WTC11 (cell line): ENCODE data around the gene RELL1. TPM values are rescaled to one million over a fixed set of nuclear protein-coding genes. Genes with fewer than 3 reads are reported as not detected.

Experiments
- ATAC-seq: fragments of 200-7000 bp; cut with Tn5 transposase; 2 replicates; pipeline ENCODE4 v1.10.0; 2021; ENCODE audit warnings: mild to moderate bottlenecking, moderate library complexity
- CTCF ChIA-PET: fragments of 300-600 bp; sonication (Branson Sonifier 250); formaldehyde crosslinking; loops from one replicate; lab custom pipeline; 2021; ENCODE audit warnings: antibody characterized with exemption; lab: Charles Lee
- POLR2A ChIA-PET: fragments of 350-600 bp; sonication (Branson Sonifier 250); formaldehyde crosslinking; loops from one replicate; lab custom pipeline; 2021; ENCODE audit warnings: antibody characterized with exemption; lab: Charles Lee
- DNase-seq: peaks from one replicate; pipeline ENCODE4 v3.0.0; 2021; ENCODE audit warnings: low spot score
- H3K27ac Mint-ChIP-seq: 2 replicates; pipeline ENCODE4 v1.8.0; 2021; ENCODE audit warnings: mixed read lengths
- H3K27me3 Mint-ChIP-seq: 2 replicates; pipeline ENCODE4 v1.8.0; 2021; ENCODE audit warnings: low read depth, mild to moderate bottlenecking, moderate library complexity, mixed read lengths
- H3K36me3 Mint-ChIP-seq: 2 replicates; pipeline ENCODE4 v1.8.0; 2021; ENCODE audit warnings: mixed read lengths
- H3K4me1 Mint-ChIP-seq: 2 replicates; pipeline ENCODE4 v1.8.0; 2022; ENCODE audit warnings: mixed read lengths
- H3K4me3 Mint-ChIP-seq: 2 replicates; pipeline ENCODE4 v1.8.0; 2021; ENCODE audit warnings: mild to moderate bottlenecking, moderate library complexity, mixed read lengths
- H3K9me3 Mint-ChIP-seq: 2 replicates; pipeline ENCODE4 v1.8.0; 2021; ENCODE audit warnings: mixed read lengths
- ATF3 ChIP-seq: sonication (generic); formaldehyde crosslinking; conservative IDR thresholded peaks from 2 replicates; pipeline ENCODE4 v1.8.1; 2022; ENCODE audit warnings: mild to moderate bottlenecking, missing genetic modification reagents
- CBFB ChIP-seq: sonication (generic); formaldehyde crosslinking; IDR thresholded peaks from 2 replicates; pipeline ENCODE4 v1.8.1; 2022; ENCODE audit warnings: mild to moderate bottlenecking, low read depth, missing genetic modification reagents
- CREB1 ChIP-seq: sonication (generic); formaldehyde crosslinking; IDR thresholded peaks from 2 replicates; pipeline ENCODE4 v1.8.0; 2023; ENCODE audit warnings: mild to moderate bottlenecking, missing genetic modification reagents
- ETV6 ChIP-seq: sonication (generic); formaldehyde crosslinking; IDR thresholded peaks from 2 replicates; pipeline ENCODE4 v1.8.1; 2022; ENCODE audit warnings: mild to moderate bottlenecking, missing genetic modification reagents
- FOXP1 ChIP-seq: sonication (generic); formaldehyde crosslinking; IDR thresholded peaks from 2 replicates; pipeline ENCODE4 v1.8.0; 2022; ENCODE audit warnings: missing genetic modification reagents, mild to moderate bottlenecking, moderate library complexity, borderline replicate concordance
- FOXP4 ChIP-seq: sonication (generic); formaldehyde crosslinking; IDR thresholded peaks from 2 replicates; pipeline ENCODE4 v1.8.0; 2022; ENCODE audit warnings: mild to moderate bottlenecking, missing genetic modification reagents
- MLX ChIP-seq: sonication (generic); formaldehyde crosslinking; IDR thresholded peaks from 2 replicates; pipeline ENCODE4 v1.8.1; 2023; ENCODE audit warnings: mild to moderate bottlenecking, missing genetic modification reagents, moderate library complexity
- NFYB ChIP-seq: sonication (generic); formaldehyde crosslinking; conservative IDR thresholded peaks from 2 replicates; pipeline ENCODE4 v1.8.0; 2022; ENCODE audit warnings: low read depth, missing genetic modification reagents
- PRRX2 ChIP-seq: fragments of 250-450 bp; sonication (Bioruptor Pico); IDR thresholded peaks from 2 replicates; pipeline ENCODE4 v1.8.0; 2021; ENCODE audit warnings: mild to moderate bottlenecking
- RELA ChIP-seq: sonication (generic); formaldehyde crosslinking; IDR thresholded peaks from 2 replicates; pipeline ENCODE4 v1.8.1; 2022; ENCODE audit warnings: missing genetic modification reagents, mild to moderate bottlenecking, borderline replicate concordance
- SMAD4 ChIP-seq: sonication (generic); formaldehyde crosslinking; IDR thresholded peaks from 2 replicates; pipeline ENCODE4 v1.8.0; 2022; ENCODE audit warnings: mild to moderate bottlenecking, missing genetic modification reagents
- TCF7 ChIP-seq: sonication (generic); formaldehyde crosslinking; IDR thresholded peaks from 2 replicates; pipeline ENCODE4 v1.8.0; 2022; ENCODE audit warnings: mild to moderate bottlenecking, low read depth, missing genetic modification reagents, moderate library complexity
- TP53 ChIP-seq: sonication (generic); formaldehyde crosslinking; IDR thresholded peaks from 2 replicates; pipeline ENCODE4 v1.8.1; 2023; ENCODE audit warnings: mild to moderate bottlenecking, missing genetic modification reagents
- USF2 ChIP-seq: sonication (generic); formaldehyde crosslinking; IDR thresholded peaks from 2 replicates; pipeline ENCODE4 v1.8.1; 2023; ENCODE audit warnings: mild to moderate bottlenecking, missing genetic modification reagents, moderate library complexity
- ZBTB43 ChIP-seq: sonication (generic); formaldehyde crosslinking; IDR thresholded peaks from 2 replicates; pipeline ENCODE4 v1.8.1; 2023; ENCODE audit warnings: mild to moderate bottlenecking, missing genetic modification reagents
- ZNF121 ChIP-seq: sonication (generic); formaldehyde crosslinking; IDR thresholded peaks from 2 replicates; pipeline ENCODE4 v1.8.0; 2023; ENCODE audit warnings: missing genetic modification reagents
- ZNF219 ChIP-seq: sonication (generic); formaldehyde crosslinking; IDR thresholded peaks from 2 replicates; pipeline ENCODE4 v1.8.0; 2023; ENCODE audit warnings: missing genetic modification reagents, mild to moderate bottlenecking, borderline replicate concordance
- total RNA-seq: library from RNA; stranded (reverse); gene quantifications from 3 replicates; pipeline ENCODE4 v1.2.3, GENCODE V29; 2021
- TF ChIP-seq, protein P1 (sequence below): sonication (generic); formaldehyde crosslinking; IDR thresholded peaks from 2 replicates; pipeline ENCODE4 v1.8.0; 2023; ENCODE audit warnings: missing genetic modification reagents, mild to moderate bottlenecking, borderline replicate concordance
- TF ChIP-seq, protein P2 (sequence below): sonication (generic); formaldehyde crosslinking; IDR thresholded peaks from 2 replicates; pipeline ENCODE4 v1.8.1; 2022; ENCODE audit warnings: mild to moderate bottlenecking, missing genetic modification reagents, moderate library complexity, borderline replicate concordance

RELL1 gene
- total RNA-seq, 1 experiment from 2014 or later: 14.4 TPM

DNA sequence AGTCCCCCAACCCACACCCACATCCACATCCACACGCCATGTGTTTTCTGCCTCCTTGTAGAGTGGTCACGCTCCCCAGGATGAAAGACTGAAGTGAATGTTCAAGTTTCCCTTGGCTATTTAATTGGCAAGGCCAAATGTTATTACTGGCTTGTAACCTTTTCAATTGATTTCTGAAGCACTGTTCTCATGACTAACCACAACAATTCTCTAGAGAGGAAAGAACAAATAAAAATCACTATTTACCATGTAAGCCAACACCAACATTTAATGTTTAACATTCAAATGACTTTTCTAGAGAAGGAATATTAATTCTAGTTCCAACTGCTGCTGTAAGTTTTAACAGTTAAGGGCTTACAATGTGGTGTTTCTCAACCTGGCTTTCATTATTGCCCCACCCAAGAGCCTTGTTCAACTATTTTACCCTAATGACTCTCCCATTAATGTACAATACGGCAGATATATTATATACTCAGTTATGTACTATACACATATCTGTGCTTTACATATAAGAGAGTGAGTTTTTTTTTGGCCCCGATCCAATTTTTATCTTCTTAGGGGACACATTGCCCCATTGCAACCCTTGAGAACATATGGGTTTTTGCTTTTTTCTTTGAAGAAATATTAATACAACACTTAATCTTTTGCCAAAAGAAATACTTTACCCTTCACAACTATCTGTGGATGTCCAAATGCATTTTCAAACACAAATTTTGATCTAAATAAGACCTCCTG lies 46.5 kb downstream of the RELL1 start:
- ChIA-PET POLR2A (no interaction called here), CTCF (no interaction called here)
- no peak for DNase-seq
- no peak for ATAC-seq
- H3K4me1 Mint-ChIP-seq: peaks cover 45% of the 10 kb centered on the region
- peaks cover 7% of the 10 kb centered on the region; the same call in 1 of the 2 replicates for H3K9me3 Mint-ChIP-seq
- TF ChIP-seq FOXP4 (no peak), ATF3 (CRISPR knock-in tag) (no peak), TCF7 (CRISPR knock-in tag) (no peak), TP53 (no peak), USF2 (CRISPR knock-in tag) (no peak), RELA (CRISPR knock-in tag) (no peak), ZNF219 (CRISPR knock-in tag) (no peak), MLX (no peak)
- TF ChIP-seq, all 79 proteins: peak for 0
- Mint-ChIP-seq H3K27ac (no peak overlapping the region; the same call in 1 of the 2 replicates), H3K36me3 (peaks cover 14% of the 10 kb centered on the region), H3K27me3 (no peaks in the 10 kb centered on the region), H3K4me3 (no peak overlapping the region)

DNA sequence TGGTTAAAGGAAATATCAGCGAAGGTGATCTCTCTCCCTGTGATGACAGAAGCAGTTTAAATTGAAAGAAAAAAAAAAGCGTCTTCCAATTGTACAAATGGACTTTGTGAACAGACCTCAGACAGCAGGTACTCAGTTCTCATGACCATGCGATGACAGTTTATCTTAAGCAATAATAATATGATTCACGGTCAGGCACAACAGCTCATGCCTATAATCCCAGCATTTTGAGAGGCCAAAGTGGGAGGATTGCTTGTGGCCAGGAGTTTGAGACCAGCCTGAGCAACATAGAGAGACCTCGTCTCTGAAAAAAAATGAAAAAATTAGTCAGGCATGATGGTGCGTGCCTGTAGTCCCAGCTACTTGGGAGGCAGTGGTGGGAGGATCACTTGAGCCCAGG lies 51.0 kb downstream of the RELL1 start:
- ChIA-PET CTCF (no interaction called here), POLR2A (no interaction called here)
- peaks cover 14% of the 10 kb centered on the region for H3K4me1 Mint-ChIP-seq
- peaks cover 32% of the 10 kb centered on the region for H3K36me3 Mint-ChIP-seq
- H3K4me3 Mint-ChIP-seq: no peak overlapping the region
- H3K27ac Mint-ChIP-seq: peak overlapping the region; percentile 5; the same call in 1 of the 2 replicates
- no peak for DNase-seq
- peaks cover 7% of the 10 kb centered on the region; the same call in 1 of the 2 replicates for H3K9me3 Mint-ChIP-seq
- no peak for ATAC-seq
- H3K27me3 Mint-ChIP-seq: no peaks in the 10 kb centered on the region
- TF ChIP-seq TP53 (no peak), ZBTB43 (CRISPR knock-in tag) (no peak), CREB1 (no peak), NFYB (CRISPR knock-in tag) (no peak), PRRX2 (no peak), CBFB (CRISPR knock-in tag) (no peak), ZNF121 (no peak), SMAD4 (CRISPR knock-in tag) (no peak), FOXP1 (CRISPR knock-in tag) (no peak), ETV6 (CRISPR knock-in tag) (no peak)
- TF ChIP-seq, protein P1, sequence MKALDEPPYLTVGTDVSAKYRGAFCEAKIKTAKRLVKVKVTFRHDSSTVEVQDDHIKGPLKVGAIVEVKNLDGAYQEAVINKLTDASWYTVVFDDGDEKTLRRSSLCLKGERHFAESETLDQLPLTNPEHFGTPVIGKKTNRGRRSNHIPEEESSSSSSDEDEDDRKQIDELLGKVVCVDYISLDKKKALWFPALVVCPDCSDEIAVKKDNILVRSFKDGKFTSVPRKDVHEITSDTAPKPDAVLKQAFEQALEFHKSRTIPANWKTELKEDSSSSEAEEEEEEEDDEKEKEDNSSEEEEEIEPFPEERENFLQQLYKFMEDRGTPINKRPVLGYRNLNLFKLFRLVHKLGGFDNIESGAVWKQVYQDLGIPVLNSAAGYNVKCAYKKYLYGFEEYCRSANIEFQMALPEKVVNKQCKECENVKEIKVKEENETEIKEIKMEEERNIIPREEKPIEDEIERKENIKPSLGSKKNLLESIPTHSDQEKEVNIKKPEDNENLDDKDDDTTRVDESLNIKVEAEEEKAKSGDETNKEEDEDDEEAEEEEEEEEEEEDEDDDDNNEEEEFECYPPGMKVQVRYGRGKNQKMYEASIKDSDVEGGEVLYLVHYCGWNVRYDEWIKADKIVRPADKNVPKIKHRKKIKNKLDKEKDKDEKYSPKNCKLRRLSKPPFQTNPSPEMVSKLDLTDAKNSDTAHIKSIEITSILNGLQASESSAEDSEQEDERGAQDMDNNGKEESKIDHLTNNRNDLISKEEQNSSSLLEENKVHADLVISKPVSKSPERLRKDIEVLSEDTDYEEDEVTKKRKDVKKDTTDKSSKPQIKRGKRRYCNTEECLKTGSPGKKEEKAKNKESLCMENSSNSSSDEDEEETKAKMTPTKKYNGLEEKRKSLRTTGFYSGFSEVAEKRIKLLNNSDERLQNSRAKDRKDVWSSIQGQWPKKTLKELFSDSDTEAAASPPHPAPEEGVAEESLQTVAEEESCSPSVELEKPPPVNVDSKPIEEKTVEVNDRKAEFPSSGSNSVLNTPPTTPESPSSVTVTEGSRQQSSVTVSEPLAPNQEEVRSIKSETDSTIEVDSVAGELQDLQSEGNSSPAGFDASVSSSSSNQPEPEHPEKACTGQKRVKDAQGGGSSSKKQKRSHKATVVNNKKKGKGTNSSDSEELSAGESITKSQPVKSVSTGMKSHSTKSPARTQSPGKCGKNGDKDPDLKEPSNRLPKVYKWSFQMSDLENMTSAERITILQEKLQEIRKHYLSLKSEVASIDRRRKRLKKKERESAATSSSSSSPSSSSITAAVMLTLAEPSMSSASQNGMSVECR (CRISPR knock-in tag): no peak
- TF ChIP-seq, protein P2, sequence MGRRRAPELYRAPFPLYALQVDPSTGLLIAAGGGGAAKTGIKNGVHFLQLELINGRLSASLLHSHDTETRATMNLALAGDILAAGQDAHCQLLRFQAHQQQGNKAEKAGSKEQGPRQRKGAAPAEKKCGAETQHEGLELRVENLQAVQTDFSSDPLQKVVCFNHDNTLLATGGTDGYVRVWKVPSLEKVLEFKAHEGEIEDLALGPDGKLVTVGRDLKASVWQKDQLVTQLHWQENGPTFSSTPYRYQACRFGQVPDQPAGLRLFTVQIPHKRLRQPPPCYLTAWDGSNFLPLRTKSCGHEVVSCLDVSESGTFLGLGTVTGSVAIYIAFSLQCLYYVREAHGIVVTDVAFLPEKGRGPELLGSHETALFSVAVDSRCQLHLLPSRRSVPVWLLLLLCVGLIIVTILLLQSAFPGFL (CRISPR knock-in tag): no peak
